Astrocyte (in vitro differentiated cells and primary cell): Measurements from ENCODE around the gene PGM5. TPM values are rescaled to one million over a fixed set of nuclear protein-coding genes. Genes with fewer than 3 reads are reported as not detected.

ENCODE experiments used
- DNase-seq: peaks from one replicate; pipeline ENCODE4 v3.0.0-alpha.2; 2010; ENCODE audit warnings: low read depth
- FAIRE-seq: peaks from 2 replicates; lab custom pipeline; 2011; peaks lifted over from hg19 to GRCh38; lab: Jason Lieb, UNC
- H2AFZ ChIP-seq: 2 replicates; pipeline ENCODE4 v1.6.0; 2012; ENCODE audit warnings: low read depth, low read length, inconsistent platforms
- H3K27ac ChIP-seq: 2 replicates; pipeline ENCODE4 v1.5.1; 2011; ENCODE audit warnings: low read depth, low read length, inconsistent platforms
- H3K27me3 ChIP-seq: 2 replicates; pipeline ENCODE4 v1.6.0; 2011; ENCODE audit warnings: low read length, inconsistent platforms; ENCODE audit not compliant: insufficient read depth
- H3K36me3 ChIP-seq: 2 replicates; pipeline ENCODE4 v1.5.1; 2011; ENCODE audit warnings: low read length, inconsistent platforms; ENCODE audit not compliant: insufficient read depth
- H3K4me1 ChIP-seq: 2 replicates; pipeline ENCODE4 v1.5.1; 2011; ENCODE audit warnings: low read length, inconsistent platforms; ENCODE audit not compliant: insufficient read depth
- H3K4me2 ChIP-seq: 2 replicates; pipeline ENCODE4 v1.6.0; 2012; ENCODE audit warnings: low read length, inconsistent platforms
- H3K4me3 ChIP-seq: 2 replicates; pipeline ENCODE4 v1.5.1; 2011; ENCODE audit warnings: low read depth, mild to moderate bottlenecking, low read length, inconsistent platforms; ENCODE audit not compliant: insufficient read depth
- H3K79me2 ChIP-seq: 2 replicates; pipeline ENCODE4 v1.6.0; 2012; ENCODE audit warnings: mild to moderate bottlenecking, low read length, inconsistent platforms; ENCODE audit not compliant: insufficient read depth
- H3K9ac ChIP-seq: 2 replicates; pipeline ENCODE4 v1.6.0; 2012; ENCODE audit warnings: mild to moderate bottlenecking, low read length, inconsistent platforms
- H3K9me3 ChIP-seq: 2 replicates; pipeline ENCODE4 v1.5.1; 2012; ENCODE audit warnings: low read depth, mild to moderate bottlenecking, low read length, inconsistent platforms; ENCODE audit not compliant: insufficient read depth
- H4K20me1 ChIP-seq: 2 replicates; pipeline ENCODE4 v1.6.0; 2012; ENCODE audit warnings: low read length, inconsistent platforms; ENCODE audit not compliant: insufficient read depth
- H3K27ac Mint-ChIP-seq: one replicate; pipeline ENCODE4 v1.8.0; 2021; ENCODE audit warnings: mild to moderate bottlenecking, mixed read lengths; ENCODE audit not compliant: unreplicated experiment
- H3K27me3 Mint-ChIP-seq: one replicate; pipeline ENCODE4 v1.8.0; 2021; ENCODE audit warnings: low read depth, mixed read lengths; ENCODE audit not compliant: unreplicated experiment
- H3K36me3 Mint-ChIP-seq: one replicate; pipeline ENCODE4 v1.8.0; 2021; ENCODE audit warnings: low read depth, mixed read lengths; ENCODE audit not compliant: unreplicated experiment
- H3K4me1 Mint-ChIP-seq: one replicate; pipeline ENCODE4 v1.8.0; 2021; ENCODE audit warnings: low read depth, mixed read lengths; ENCODE audit not compliant: unreplicated experiment
- H3K4me3 Mint-ChIP-seq: one replicate; pipeline ENCODE4 v1.8.0; 2021; ENCODE audit warnings: mild to moderate bottlenecking, moderate library complexity, mixed read lengths; ENCODE audit not compliant: unreplicated experiment
- H3K9me3 Mint-ChIP-seq: one replicate; pipeline ENCODE4 v1.8.0; 2021; ENCODE audit warnings: mild to moderate bottlenecking, mixed read lengths; ENCODE audit not compliant: unreplicated experiment
- CTCF ChIP-seq: IDR thresholded peaks from 2 replicates; pipeline ENCODE4 v1.5.1; 2011; ENCODE audit warnings: low read depth, mild to moderate bottlenecking, inconsistent platforms, low read length, moderate library complexity; ENCODE audit not compliant: insufficient read depth
- EZH2 ChIP-seq: IDR thresholded peaks from 2 replicates; pipeline ENCODE4 v1.6.1; 2012; ENCODE audit warnings: mild to moderate bottlenecking, low read length, inconsistent platforms; ENCODE audit not compliant: insufficient read depth
- total RNA-seq: library from RNA; stranded (reverse); gene quantifications from 2 replicates; pipeline ENCODE4 v1.2.1, GENCODE V29; 2021

PGM5 gene
- total RNA-seq, 1 donor from 2014 or later, result 1.8 TPM

GRCh38 chr9:68555437-68556150 is 199.2 kb downstream of the PGM5 start:
- no peak overlapping the region for H2AFZ ChIP-seq
- H3K4me2 ChIP-seq, result no peak overlapping the region
- H3K4me3 Mint-ChIP-seq, result no peak overlapping the region
- peaks cover 8% of the 10 kb centered on the region for H3K27me3 Mint-ChIP-seq
- H4K20me1 ChIP-seq, result no peaks in the 10 kb centered on the region
- FAIRE-seq, result no peak
- no peaks in the 10 kb centered on the region for H3K79me2 ChIP-seq
- TF ChIP-seq EZH2 (no peak), CTCF (no peak)
- peaks cover 2% of the 10 kb centered on the region for H3K27me3 ChIP-seq
- H3K9me3 ChIP-seq, result peaks cover 2% of the 10 kb centered on the region
- DNase-seq, result no peak
- H3K9me3 Mint-ChIP-seq, result no peaks in the 10 kb centered on the region
- no peak overlapping the region for H3K4me3 ChIP-seq
- peaks cover 16% of the 10 kb centered on the region for H3K4me1 Mint-ChIP-seq
- no peaks in the 10 kb centered on the region for H3K36me3 Mint-ChIP-seq
- no peak overlapping the region for H3K9ac ChIP-seq
- no peaks in the 10 kb centered on the region for H3K4me1 ChIP-seq
- H3K36me3 ChIP-seq, result no peaks in the 10 kb centered on the region
- H3K27ac ChIP-seq, result no peak overlapping the region
- H3K27ac Mint-ChIP-seq, result no peak overlapping the region

- no peak for FAIRE-seq
- no peak for TF ChIP-seq CTCF
- TF ChIP-seq EZH2, result no peak
- H3K9me3 ChIP-seq, result no peaks in the 10 kb centered on the region
Measured at GRCh38 chr9:68558545-68558944, 202.1 kb downstream of the PGM5 start.

More at GRCh38 chr9:68558545-68558944, 202.1 kb downstream of the PGM5 start:
- Mint-ChIP-seq H3K27ac (no peak overlapping the region), H3K4me3 (no peak overlapping the region), H3K36me3 (no peaks in the 10 kb centered on the region), H3K27me3 (peaks cover 15% of the 10 kb centered on the region), H3K9me3 (no peaks in the 10 kb centered on the region), H3K4me1 (peaks cover 8% of the 10 kb centered on the region)
- Histone ChIP-seq H3K27ac (no peak overlapping the region), H3K4me3 (no peak overlapping the region), H3K36me3 (no peaks in the 10 kb centered on the region), H3K27me3 (peaks cover 2% of the 10 kb centered on the region), H3K9ac (no peak overlapping the region), H3K4me2 (no peak overlapping the region), H3K79me2 (no peaks in the 10 kb centered on the region), H4K20me1 (no peaks in the 10 kb centered on the region), H3K4me1 (no peaks in the 10 kb centered on the region), H2AFZ (no peak overlapping the region)
- no peak for DNase-seq
